NK-92 treated with Interleukin-12 subunit alpha and Interleukin-12 subunit beta, amount 100 ng/mL, for 24 hours (cell line): ENCODE results near the gene EPN2.
A peak's percentile ranks its signal among the peaks of the same experiment; 100 is the strongest.

ENCODE experiments used
- DNase-seq: peaks from one replicate; lab custom pipeline; 2025; lab: John Stamatoyannopoulos, UW

The EPN2 gene

GRCh38 chr17:19365833-19366636 lies 128.9 kb downstream of the EPN2 start:
- DNase-seq = no peak

GRCh38 chr17:19366637-19366972 lies 129.4 kb downstream of the EPN2 start:
- DNase-seq = no peak

GRCh38 chr17:19368229-19368628 lies 131.1 kb downstream of the EPN2 start:
- DNase-seq = no peak

GRCh38 chr17:19369107-19369778 lies 132.1 kb downstream of the EPN2 start:
- DNase-seq = no peak

GRCh38 chr17:19369846-19370492 lies 132.8 kb downstream of the EPN2 start:
- no peak for DNase-seq

GRCh38 chr17:19370493-19370960 lies 133.4 kb downstream of the EPN2 start:
- no peak for DNase-seq

- DNase-seq = no peak
These were observed 134.3 kb downstream of the EPN2 start for GRCh38 chr17:19371259-19372010.

- no peak for DNase-seq
These were observed 134.8 kb downstream of the EPN2 start for GRCh38 chr17:19372011-19372370.

GRCh38 chr17:19372439-19372838 lies 135.3 kb downstream of the EPN2 start:
- DNase-seq = no peak

GRCh38 chr17:19372866-19373504 lies 135.8 kb downstream of the EPN2 start:
- no peak for DNase-seq

- DNase-seq = no peak
These were observed 137.0 kb downstream of the EPN2 start for GRCh38 chr17:19374136-19374535.

- DNase-seq = no peak
These were observed 138.6 kb downstream of the EPN2 start for GRCh38 chr17:19375732-19376131.

GRCh38 chr17:19376811-19377210 lies 139.6 kb downstream of the EPN2 start:
- DNase-seq = no peak

- DNase-seq = peak; percentile 92
These were observed 140.6 kb downstream of the EPN2 start for GRCh38 chr17:19377602-19378415.

GRCh38 chr17:19378416-19379360 lies 141.5 kb downstream of the EPN2 start, which contains the start of gene MAPK7:
Gene MAPK7 (plus strand): TSS chr17:19378498. CDS start chr17:19378901, 403 bp downstream.
- no peak for DNase-seq

- DNase-seq = no peak
These were observed 142.3 kb downstream of the EPN2 start for GRCh38 chr17:19379361-19380065.

GRCh38 chr17:19380481-19381301 lies 143.5 kb downstream of the EPN2 start:
- DNase-seq = no peak

- DNase-seq = no peak
These were observed 144.2 kb downstream of the EPN2 start for GRCh38 chr17:19381361-19381740.
